Stimulated activated CD4-positive, alpha-beta T cell treated with anti-CD3 and anti-CD28 coated beads, Interleukin-1b, Interleukin-23, amount 100 ng/mL, for 1 hour (primary cell): ENCODE measurements around the gene COL5A1.
"Not testable (repeated sequence)": the region's sequence is repeated elsewhere in the genome, so short reads cannot be mapped to it uniquely, and the experiment has no call there.

Experiments
- DNase-seq, 2 donors: peaks; one replicate each; pipeline ENCODE4 v3.0.0-alpha.2; 2020; ENCODE audit warnings: low read depth in 2 of 2

The COL5A1 gene

GRCh38 chr9:134690946-134691694 is 49.5 kb downstream of the COL5A1 start:
- DNase-seq = no peak

GRCh38 chr9:134691695-134692572 is 50.3 kb downstream of the COL5A1 start:
- DNase-seq = no peak

DNA sequence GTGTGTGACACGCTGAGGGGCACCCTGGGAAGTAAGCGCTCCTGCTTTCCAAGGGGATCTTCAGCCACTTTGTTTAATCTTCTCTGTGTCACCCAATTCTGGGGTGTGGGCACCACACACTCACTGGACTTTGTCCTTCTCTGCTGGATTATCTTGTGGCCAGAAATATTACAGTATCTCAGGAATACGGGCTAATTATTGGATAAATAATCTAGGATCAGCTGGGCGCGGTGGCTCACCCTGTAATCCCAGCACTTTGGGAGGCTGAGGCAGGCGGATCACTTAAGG is 50.9 kb downstream of the COL5A1 start:
- DNase-seq = no peak

GRCh38 chr9:134693011-134693410 is 51.4 kb downstream of the COL5A1 start:
- no peak for DNase-seq

DNA sequence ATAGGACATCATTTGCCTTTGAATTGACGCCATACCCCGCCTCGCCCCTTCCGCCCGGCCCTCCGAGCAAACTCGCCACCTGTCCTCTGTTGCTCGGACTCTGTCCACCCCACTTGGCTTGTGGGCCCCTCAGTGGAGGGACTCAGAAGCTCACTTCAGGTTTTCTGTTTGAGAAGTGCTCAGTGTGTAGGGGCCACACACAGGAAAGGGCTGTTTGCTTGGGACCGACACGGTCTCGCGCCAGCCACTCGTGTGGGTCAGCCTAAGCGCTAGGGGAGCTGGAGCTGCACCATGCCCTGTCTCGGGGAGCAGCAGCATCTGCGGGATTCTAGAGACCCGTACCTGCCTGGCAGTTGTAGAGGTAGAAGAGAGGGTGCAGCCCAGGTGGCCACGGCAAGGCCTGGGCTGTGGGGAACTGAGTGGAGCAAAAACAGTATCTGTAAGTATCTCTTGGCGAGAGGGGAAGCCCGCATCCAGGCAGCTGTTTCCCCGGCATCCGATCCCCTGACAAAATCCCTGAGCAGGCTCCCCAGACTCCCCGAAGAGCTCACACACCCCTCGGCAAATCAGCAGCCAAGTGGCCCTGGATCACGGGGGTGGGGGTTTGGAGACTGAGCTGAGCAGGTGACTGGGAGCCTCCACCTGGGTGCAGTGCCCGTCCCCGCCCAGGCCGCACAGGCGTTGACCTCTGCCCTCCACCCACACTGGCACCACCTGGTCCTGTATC is 52.2 kb downstream of the COL5A1 start:
- no peak for DNase-seq

DNA sequence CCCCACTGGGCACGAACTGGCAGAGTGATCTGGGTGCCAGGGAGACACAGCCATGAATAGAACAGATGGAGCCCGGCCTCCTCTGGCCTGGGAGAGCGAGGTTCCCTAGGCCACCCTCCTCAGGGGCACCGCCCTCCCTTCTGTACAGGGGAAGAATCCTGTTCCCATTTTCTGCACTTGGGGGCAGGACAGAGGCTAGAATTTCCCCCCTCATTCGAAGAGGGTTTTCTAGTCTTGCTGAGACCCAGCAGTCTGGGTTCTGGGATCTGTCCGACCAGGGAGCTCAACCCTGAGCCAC is 52.7 kb downstream of the COL5A1 start:
- no peak for DNase-seq

DNA sequence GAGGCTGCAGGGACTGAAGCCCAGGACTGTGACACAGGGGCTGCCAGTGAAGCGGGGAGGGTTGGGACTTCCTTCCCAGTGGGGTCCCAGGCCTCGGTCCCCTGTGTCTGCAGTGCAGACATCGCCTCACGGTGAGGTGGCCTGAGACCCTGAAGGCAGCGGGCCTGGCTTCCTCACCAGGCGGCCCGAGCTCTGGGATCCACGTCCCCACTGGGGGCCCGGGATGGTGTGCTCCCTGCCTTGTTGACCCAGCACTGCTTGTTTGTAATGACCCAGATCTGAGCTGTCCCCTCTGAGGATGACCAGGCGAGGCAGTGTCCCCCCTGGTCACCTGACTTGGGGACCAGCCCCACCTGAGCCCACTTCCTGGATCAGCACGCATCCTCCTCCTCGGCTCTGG is 53.1 kb downstream of the COL5A1 start:
- no peak for DNase-seq

- DNase-seq = no peak
These were observed 53.5 kb downstream of the COL5A1 start for GRCh38 chr9:134695144-134695543.

DNA sequence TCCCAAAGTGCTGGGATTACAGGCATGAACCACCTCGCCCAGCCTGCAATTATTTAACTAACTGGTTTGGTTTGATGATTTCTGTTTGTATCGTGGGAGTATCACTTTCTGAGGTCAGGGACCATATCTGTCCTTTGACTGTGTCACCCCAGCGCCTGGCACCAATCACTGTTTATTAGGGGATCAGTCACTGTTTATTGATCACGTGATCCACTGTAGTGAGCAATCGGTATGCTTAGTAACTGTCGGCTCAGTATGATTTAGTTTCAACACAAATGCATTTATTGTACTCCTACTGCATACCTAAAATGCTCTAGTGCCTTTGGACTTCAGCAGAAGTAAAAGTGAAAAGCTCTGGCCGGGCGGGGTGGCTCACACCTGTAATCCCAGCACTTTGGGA is 54.8 kb downstream of the COL5A1 start:
- DNase-seq = no peak

GRCh38 chr9:134698111-134698510 is 56.5 kb downstream of the COL5A1 start:
- no peak for DNase-seq

- DNase-seq = peak in 1 of 2 donors; percentile 4
These were observed 57.2 kb downstream of the COL5A1 start for GRCh38 chr9:134698587-134699342.

GRCh38 chr9:134699343-134699740 is 57.7 kb downstream of the COL5A1 start:
- DNase-seq = no peak

DNA sequence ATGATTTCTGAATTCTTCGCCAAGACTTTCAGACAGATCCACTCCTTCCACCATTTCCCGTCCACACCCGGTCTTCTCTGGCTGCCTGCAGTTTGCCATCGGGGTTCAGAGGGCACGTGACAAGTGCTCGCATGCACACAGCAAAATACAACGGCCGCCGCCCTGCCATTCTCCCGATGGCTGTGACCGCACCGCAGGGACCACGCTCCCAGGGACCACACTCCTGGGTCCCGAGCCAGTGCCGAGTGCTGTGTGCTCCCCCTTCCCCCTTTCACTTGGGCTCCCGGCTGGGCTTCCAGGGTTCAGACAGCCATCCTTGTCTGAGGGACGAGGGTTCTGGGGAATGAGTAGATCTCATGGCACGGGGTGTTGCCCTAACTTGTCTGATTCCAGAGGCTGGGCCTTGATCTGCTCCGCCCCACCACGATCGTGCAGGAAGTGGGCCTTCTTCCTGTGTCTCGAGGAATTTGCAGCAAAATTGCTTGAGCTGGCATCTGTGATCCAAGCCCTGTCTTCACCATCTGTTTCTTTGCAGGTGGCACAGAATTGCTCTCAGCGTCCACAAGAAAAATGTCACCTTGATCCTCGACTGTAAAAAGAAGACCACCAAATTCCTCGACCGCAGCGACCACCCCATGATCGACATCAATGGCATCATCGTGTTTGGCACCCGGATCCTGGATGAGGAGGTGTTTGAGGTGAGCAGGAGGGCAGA is 59.2 kb downstream of the COL5A1 start:
- no peak for DNase-seq

DNA sequence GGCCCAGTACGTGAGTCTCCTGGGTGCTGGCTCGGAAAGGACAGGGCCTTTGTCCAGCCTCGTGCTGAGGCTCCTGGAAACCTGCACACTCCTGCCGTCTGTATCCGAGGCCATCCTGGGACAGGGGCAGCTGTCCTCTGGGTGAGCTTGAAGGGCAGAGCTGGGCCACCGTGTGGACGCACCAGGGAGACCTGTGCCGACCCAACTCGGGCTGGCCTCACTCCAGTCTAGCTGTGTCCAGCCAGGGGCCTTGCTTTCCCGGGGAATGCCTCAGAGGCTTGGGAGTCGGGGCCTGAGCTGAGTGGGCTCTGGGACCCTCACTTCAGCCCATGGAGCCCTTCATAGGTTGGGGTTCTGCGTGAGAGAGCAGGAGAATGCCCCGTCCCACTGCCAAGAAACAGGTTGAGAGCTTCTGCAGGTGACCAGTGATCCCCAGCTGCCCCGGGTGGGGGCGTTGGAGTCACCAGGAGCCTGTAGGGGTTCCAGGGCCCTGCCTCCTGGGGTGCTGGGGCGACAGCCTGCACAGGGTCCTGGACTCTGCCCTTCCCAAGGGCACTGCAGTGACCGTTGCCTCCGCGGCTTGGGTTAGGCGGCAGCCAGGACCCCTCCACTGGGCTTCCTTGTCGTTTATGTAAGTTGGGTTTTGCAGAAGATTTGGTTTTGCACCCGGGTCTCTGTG is 60.1 kb downstream of the COL5A1 start:
- no peak for DNase-seq

GRCh38 chr9:134702291-134702690 is 60.7 kb downstream of the COL5A1 start:
- no peak for DNase-seq

- not testable (repeated sequence) for DNase-seq
These were observed 62.1 kb downstream of the COL5A1 start for GRCh38 chr9:134703730-134704114.

DNA sequence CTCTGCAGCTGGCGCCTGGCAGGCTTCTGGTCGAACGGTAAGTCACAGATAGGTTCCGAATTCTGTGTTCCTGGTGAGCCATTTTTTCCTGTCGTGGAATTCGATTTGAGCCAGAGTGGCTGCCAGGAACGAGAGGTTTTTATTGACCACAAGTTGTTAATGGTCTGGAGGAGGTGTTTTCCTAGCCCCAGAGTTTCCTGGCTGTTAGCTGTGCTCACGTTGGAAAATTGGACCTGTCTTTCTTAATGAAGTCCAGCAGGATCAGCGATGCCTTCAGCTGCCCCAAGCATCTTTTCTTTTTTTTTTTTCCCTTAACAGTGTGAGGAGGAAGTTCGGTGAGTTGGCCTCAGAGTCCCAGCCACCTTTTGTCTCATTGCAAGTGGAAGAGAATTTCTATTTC is 62.9 kb downstream of the COL5A1 start:
- no peak for DNase-seq

GRCh38 chr9:134705786-134706185 is 64.2 kb downstream of the COL5A1 start:
- no peak for DNase-seq

- DNase-seq = no peak
These were observed 64.9 kb downstream of the COL5A1 start for GRCh38 chr9:134706522-134706921.

- DNase-seq = no peak
These were observed 65.6 kb downstream of the COL5A1 start for GRCh38 chr9:134707031-134707680.
